CD1c-positive myeloid dendritic cell (primary cell): Measurements from ENCODE around the gene OLFM1.

Source experiments
- DNase-seq: peaks from one replicate; pipeline ENCODE4 v3.0.0-alpha.2; 2016; ENCODE audit errors: extremely low spot score

The OLFM1 gene

DNA sequence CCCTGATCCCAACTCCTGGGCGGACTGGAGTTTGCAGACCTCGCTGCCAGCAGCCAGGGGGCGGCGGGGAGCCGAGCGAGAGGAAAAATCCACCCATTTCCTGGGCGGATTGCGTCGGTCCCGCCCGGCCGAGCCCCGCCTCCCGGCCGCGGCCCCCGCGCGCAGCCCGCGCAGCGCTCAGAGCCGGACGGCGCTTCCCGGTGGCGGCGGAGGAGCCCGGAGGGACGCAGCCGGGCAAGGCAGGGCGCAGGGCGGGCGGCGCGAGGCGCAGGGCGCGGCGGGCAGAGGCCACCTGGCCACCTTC is at the start of gene OLFM1:
TSS of gene OLFM1 (plus strand) at position 180 of the 304 bp plus-strand sequence. CDS start 322 bp downstream, outside the sequence.
- DNase-seq: peak; percentile 59

- DNase-seq: no peak
These were observed 49.1 kb upstream of the OLFM1 start for GRCh38 chr9:135038331-135038730.

- no peak for DNase-seq
These were observed 48.6 kb upstream of the OLFM1 start for GRCh38 chr9:135038826-135039225.

DNA sequence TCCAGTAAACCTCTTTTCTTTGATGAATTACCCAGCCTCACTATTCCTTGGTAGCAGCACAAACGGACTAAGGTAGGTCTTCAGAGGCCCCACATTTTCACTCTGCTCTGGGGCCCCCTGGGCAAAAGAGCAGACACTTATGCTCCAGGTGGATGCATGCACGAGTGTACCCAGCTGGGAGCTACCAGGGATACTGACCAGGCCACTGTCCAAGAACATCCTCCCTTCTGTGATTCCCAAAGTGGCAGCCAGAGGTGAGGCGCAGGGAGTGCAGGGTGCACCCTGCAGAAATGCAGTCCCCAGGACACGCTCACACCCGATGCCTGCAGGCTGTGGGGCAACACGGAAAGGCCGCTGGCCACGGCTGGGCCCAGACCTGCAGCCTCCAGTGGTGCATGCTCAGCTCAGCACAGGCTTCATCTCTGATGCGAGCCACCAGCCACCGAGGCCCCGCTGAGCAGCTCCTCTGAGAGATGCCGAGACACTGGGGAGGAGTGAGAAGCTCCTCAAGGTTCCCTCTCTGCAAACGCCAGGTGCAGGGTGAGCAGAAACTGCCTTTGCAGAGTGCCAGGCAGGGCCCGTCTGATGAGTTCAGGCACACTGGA is 48.1 kb upstream of the OLFM1 start:
- DNase-seq: no peak

GRCh38 chr9:135039916-135040645 is 47.4 kb upstream of the OLFM1 start:
- no peak for DNase-seq

- no peak for DNase-seq
These were observed 46.6 kb upstream of the OLFM1 start for GRCh38 chr9:135040892-135041291.

DNA sequence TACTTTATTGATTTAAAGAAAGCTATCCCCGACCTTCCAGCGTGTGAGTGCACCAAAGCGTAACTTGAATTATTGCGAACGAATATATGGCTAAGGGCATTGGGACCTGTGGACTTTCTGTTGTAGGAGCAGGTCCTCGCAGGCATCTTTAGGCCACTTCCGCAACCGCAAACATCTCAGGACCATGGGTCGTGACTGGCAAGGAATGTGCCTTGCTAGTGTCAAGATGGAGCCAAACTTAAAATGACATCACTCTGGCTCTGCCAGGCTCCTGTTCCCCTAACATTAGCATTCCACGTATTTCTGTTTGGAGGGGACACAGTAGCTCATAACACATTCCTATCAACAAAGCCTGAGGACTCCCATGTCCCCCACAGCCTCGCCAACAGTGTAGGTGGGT is 44.1 kb upstream of the OLFM1 start:
- DNase-seq: no peak

GRCh38 chr9:135045264-135045927 is 42.1 kb upstream of the OLFM1 start:
- no peak for DNase-seq

DNA sequence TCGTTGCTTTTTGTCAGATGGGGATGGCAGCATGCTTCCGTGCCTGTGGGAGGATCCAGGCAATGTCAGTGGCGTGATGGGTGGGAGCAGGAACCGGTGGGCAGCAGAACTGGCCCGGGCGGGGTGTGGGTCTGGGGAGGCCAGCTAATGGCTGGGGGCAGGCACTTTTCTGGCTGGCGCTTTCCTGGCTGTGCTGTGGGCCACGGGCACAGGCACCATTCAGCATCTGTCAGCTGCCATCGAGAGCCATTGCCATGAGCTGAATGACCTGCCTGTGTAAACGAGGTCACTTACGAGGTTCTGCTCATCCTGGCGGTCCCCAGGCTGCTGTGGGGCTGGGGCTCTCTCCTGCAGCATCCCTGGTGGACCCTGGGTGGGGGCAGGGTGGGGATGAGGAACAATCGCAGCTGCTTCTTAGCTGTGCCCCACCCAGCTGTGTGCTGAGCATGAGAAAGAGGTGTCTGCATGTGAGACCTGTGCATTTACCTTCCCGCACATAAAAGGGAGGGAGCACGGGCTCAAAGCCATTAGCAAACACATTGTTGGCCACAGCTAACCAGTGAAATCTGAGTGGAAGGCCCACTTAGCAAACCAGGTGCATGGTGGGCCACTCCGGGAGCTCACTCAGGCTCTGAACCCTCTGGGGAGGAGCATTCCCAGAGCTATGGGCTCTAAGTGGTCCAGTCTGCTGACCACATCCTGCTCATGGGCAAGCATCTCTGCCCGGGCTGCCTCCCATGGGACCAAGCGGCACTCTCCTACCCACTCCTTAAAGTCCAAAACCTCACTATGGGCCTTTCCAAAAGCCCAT is 41.3 kb upstream of the OLFM1 start:
- DNase-seq: no peak

GRCh38 chr9:135046739-135047350 is 40.6 kb upstream of the OLFM1 start:
- DNase-seq: no peak

- no peak for DNase-seq
These were observed 39.9 kb upstream of the OLFM1 start for GRCh38 chr9:135047521-135047920.

GRCh38 chr9:135048046-135048757 is 39.3 kb upstream of the OLFM1 start:
- DNase-seq: no peak

GRCh38 chr9:135048758-135049444 is 38.6 kb upstream of the OLFM1 start:
- no peak for DNase-seq

DNA sequence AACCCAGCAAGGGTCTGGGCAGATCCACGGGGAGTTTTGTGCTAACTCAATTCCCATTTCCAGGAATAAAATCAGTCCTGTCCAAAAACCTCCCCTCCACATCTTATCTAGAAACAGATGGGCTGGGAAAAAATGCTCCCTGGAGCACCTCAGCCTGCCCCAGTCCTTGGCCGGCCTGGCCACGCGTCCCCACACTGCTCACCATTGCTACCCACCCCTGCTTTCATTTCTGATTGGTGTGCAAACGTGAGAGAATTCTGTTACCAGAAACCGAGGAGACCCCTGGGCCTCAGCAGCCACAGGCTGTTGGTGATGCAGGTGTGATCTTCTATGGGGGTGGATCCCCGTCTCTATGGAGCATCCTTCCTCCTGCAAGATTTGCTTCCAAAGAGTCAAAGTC is 38.0 kb upstream of the OLFM1 start:
- no peak for DNase-seq

GRCh38 chr9:135050072-135050990 is 37.1 kb upstream of the OLFM1 start:
- DNase-seq: no peak

DNA sequence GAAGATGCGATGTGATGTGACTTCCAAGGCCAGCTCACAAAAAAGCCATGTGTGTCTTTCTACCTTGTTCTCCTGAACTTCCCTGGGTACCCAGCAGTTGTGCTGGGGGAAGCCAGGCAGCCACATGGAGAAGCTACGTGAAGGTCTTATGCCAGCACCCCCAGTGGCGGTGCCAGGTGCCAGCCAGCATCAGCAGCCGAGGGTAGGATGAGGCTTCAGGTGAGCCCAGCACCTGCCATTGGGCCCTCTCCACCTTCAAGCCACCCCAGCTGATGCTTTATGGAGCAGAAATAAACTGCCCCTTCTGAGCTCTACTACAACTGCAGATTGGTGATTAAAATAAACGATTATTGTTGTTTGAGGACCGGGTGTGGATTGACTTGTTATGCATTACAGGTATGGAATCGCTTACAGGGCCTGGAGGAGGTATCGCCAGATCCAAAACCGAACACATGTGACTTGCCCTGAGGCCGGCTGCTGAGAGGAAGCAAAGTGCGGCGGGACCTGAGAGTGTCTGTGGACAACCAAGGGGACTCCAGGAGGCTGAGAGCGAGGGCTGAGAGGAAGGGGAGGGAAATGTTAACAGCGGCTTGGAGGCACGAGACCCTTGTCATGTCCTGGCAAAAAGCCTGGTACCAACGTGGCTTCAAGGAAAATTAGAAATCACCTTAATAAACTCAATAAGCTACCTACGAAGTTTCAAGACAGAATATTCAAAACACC is 36.0 kb upstream of the OLFM1 start:
- no peak for DNase-seq

- peak; percentile 5 for DNase-seq
These were observed 34.3 kb upstream of the OLFM1 start for GRCh38 chr9:135053133-135053532.

DNA sequence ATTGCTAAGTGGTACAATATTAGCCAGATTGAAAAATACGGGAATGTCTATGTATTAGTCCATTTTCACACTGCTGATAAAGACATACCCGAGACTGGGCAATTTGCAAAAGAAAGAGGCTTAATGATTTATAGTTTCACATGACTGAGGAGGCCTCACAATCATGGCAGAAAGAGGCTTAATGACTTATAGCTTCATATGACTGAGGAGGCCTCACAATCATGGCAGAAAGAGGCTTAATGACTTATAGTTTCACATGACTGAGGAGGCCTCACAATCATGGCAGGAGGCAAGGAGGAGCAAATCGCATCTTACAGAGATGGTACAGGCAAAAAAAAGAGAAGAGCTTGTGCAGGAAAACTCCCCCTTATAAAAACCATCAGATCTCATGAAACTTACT is 32.3 kb upstream of the OLFM1 start:
- no peak for DNase-seq

GRCh38 chr9:135056541-135056940 is 30.9 kb upstream of the OLFM1 start:
- DNase-seq: no peak
